C4-2B (cell line): ENCODE data around the gene ADGRV1.

Source experiments
- H3K27ac ChIP-seq: fragments of 450-650 bp; 2 replicates; pipeline ENCODE4 v1.5.1; 2017
- CTCF ChIP-seq: fragments of 450-650 bp; conservative IDR thresholded peaks from 2 replicates; pipeline ENCODE4 v1.5.1; 2017; ENCODE audit warnings: mild to moderate bottlenecking
- ZFX ChIP-seq: fragments of 450-650 bp; IDR thresholded peaks from 2 replicates; pipeline ENCODE4 v1.6.1; 2017

The ADGRV1 gene

GRCh38 chr5:90941002-90941720, 382.6 kb downstream of the ADGRV1 start:
- no peak for TF ChIP-seq CTCF
- TF ChIP-seq ZFX = no peak
- H3K27ac ChIP-seq = no peak overlapping the region

- H3K27ac ChIP-seq = no peak overlapping the region
- TF ChIP-seq CTCF (no peak), ZFX (no peak)
These were observed 385.5 kb downstream of the ADGRV1 start for GRCh38 chr5:90944116-90944515.

- H3K27ac ChIP-seq = no peak overlapping the region
- TF ChIP-seq ZFX (no peak), CTCF (no peak)
These were observed 389.1 kb downstream of the ADGRV1 start for GRCh38 chr5:90947667-90948066.

- no peak overlapping the region for H3K27ac ChIP-seq
- TF ChIP-seq CTCF (no peak), ZFX (no peak)
These were observed 390.4 kb downstream of the ADGRV1 start for GRCh38 chr5:90948969-90949368.

- no peak for TF ChIP-seq ZFX
- TF ChIP-seq CTCF = no peak
- no peak overlapping the region for H3K27ac ChIP-seq
These were observed 391.1 kb downstream of the ADGRV1 start for GRCh38 chr5:90949469-90950358.

GRCh38 chr5:90955001-90955635, 396.5 kb downstream of the ADGRV1 start:
- no peak for TF ChIP-seq CTCF
- TF ChIP-seq ZFX = no peak
- no peak overlapping the region for H3K27ac ChIP-seq
